Hindlimb muscle (tissue), 1 donor: ENCODE results near the gene TRA2A. TPM values are rescaled to one million over a fixed set of nuclear protein-coding genes. Genes with fewer than 3 reads are reported as not detected.
"Not testable (repeated sequence)": the region's sequence is repeated elsewhere in the genome, so short reads cannot be mapped to it uniquely, and the experiment has no call there.

ENCODE experiments used
- DNase-seq: peaks from one replicate; pipeline ENCODE4 v3.0.0-alpha.2; 2013
- polyA plus RNA-seq: library from polyadenylated mRNA; unstranded; fragments of 120-200 nt; gene quantifications from one replicate; pipeline ENCODE4 v1.2.1, GENCODE V29; 2013; ENCODE audit not compliant: insufficient read length

TRA2A gene
- 129 TPM for polyA plus RNA-seq

DNA sequence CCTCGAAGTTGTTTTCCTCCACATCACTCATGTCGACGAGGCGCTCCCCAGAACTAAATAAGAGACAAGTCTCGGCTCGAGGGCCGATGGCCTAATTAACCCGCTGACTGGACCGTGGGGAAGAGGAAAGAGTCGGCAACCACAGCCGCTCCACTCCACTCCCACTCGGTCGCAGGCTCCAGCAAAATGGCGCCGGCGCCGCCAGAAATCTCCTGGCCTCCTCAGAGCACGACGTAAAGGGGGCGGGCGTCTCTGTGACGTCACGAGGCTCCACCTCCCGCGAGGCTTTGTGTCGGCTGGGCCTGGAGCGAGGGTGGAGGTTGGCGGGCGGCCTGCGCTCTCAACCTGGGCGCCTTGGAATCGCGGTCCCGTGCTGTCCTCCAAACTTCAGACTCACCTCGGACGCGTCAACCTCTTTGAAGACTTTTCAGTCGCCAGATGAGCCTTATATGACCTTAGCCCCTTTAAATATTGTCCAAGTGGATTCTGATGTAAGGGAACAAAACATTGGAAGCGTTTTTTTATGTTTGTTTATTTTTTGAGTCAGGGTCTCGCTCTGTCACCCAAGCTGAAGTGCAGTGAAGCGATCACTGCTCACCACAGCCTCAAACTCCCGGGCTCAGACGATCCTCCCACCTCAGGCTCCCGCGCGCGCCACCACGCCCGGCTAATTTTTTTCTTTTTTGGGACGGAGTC lies at the start of gene TRA2A:
TRA2A (minus strand) TSS at position 188 of the 696 bp plus-strand sequence; CDS start at position 31, 157 bp downstream.
- peak; percentile 98 for DNase-seq

- DNase-seq: peak; percentile 72
These were observed 38.9 kb upstream of the TRA2A start for GRCh38 chr7:23570592-23571200.

DNA sequence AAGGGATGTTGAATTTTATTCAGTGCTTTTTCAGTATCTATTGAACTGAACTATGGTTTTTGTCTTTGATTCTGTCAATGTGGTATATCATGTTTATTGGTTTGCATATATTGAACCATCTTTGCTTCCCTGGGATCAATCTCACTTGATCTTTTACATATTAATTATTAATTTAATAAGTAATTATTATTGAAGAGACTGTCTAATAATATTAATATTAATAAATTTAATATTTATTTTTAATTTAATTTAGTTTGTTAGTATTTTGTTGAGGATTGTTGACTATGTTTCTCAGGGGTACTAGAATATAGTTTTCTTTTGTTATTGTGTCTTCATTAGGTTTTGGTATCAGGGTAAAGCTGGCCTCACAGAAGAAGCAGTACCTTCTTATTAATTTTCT lies 26.5 kb upstream of the TRA2A start:
- DNase-seq: no peak

- DNase-seq: no peak
These were observed 15.9 kb upstream of the TRA2A start for GRCh38 chr7:23547662-23548061.

- peak; percentile 89 for DNase-seq
These were observed 15.3 kb upstream of the TRA2A start for GRCh38 chr7:23546897-23547572.

DNA sequence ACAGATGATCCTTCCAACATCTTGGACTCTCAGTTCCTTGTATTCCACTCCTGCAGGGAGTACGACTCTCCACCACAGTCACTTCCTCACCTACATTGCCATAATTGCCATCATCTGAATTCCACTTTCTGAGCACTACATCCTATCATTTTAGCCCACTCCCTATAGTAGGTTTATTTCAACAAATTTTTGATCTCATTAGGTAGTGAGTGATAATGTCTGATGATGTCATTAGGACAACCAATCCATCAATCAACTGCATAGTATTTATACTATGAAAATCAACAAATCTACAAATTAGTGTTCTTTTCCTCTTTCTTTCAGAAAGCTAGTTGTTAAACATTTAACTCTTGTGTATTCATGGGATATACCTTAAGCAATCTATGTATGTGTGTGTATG lies 13.7 kb upstream of the TRA2A start:
- no peak for DNase-seq

DNA sequence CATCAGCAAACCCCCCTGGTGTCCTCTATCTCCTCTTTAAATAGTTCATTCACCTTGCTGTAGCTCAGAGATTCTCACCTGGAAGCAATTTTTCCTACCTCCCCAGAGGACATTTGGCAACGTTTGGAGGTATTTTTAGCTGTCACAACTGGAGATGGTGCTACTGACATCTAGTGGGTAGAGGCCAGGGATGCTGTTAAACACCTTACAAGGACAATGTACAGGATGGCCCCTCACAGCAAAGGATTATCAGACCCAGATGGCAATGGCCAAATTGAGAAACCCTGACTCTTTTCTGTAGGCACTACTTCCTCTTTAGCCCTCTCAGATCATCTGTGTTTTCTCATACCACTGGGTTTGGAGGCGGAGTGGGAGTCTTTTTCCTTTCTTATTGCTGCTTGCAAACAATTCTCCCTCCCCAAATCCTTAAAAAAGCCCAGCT lies 13.2 kb upstream of the TRA2A start:
- no peak for DNase-seq

GRCh38 chr7:23542752-23543151 lies 11.0 kb upstream of the TRA2A start:
- DNase-seq: no peak

DNA sequence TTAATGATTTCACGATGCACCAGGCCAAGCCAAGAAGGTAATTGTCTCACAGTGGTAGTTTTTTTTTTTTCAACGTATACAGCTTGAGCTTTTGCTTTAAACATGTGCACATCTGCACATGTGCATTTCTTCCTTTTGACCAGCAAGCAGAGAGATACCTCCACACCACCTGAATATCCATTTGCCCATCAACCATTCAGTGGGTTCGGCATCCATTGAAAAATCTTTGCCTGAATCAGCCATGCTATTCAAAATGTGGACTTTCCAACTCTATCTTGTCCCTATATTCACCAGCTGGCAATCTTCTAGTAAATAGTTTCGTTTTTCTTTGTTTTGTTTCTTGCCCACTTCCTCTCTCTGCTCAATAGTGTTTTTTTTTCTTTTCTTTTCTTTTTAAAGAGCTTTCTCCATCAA lies 7.7 kb upstream of the TRA2A start:
- no peak for DNase-seq

DNA sequence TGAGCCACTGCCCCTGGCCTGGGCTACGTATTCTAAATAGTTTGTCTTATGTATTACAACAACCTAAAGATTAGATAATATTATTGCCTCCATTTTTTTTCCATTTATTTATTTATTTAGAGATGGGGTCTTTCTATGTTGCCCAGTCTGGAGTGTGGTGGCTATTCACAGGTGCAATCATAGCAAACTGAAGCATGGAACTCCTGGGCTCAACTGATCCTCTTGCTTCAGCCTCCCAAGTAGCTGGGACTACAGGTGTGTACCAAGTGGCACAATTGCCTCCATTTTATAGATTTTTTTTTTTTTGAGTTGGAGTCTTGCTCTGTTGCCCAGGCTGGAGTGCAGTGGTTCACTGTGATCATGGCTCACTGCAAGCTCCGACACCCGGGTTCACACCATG lies 6.5 kb upstream of the TRA2A start:
- no peak for DNase-seq

DNA sequence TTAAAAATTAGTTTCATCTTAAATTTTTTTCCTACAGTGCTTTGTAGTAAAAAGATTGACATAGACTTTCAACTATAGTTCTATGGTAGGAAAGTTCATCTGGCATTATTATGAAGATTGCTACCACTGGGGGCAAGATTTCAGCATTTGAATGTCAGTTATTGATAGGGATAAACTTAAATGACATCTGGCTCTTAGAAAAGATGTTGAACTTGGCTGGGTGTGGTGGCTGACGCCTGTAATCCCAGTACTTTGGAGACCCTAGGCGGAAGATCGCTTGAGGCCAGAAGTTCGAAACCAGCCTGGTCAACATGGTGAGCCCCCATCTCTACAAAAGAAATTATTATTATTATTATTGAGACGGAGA lies 1.4 kb upstream of the TRA2A start:
- DNase-seq: no peak

DNA sequence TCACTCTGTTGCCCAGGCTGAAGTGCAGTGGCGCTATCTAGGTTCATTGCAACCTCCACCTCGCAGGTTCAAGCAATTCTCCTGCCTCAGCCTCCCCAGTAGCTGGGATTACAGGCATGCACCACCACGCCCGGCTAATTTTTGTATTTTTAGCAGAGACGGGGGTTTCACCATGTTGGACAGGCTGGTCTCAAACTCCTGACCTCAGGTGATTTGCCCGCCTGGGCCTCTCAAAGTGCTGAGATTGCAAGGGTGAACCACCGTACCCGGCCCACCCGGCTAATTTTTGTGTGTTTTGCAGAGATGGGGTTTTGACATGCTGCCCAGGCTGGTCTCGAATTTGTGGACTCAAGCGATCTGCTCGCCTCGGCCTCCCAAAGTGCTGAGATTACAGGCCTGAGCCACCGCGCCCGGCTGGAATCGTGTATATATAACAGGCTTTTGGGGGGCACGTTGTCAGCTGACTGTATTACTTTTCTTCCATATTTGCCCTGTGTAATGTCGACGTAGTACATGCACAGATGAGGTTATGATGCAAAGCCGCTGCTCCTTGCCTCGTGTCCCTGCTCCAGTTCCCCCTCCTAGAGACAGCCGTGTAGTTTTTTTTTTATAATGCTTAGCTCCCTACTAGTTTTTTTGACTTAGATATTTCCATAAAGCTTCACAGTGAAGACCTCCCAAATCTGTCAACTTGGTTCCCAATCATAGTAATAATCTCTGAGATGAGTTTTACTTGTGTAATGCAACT lies 883 bp upstream of the TRA2A start:
- DNase-seq: no peak

DNA sequence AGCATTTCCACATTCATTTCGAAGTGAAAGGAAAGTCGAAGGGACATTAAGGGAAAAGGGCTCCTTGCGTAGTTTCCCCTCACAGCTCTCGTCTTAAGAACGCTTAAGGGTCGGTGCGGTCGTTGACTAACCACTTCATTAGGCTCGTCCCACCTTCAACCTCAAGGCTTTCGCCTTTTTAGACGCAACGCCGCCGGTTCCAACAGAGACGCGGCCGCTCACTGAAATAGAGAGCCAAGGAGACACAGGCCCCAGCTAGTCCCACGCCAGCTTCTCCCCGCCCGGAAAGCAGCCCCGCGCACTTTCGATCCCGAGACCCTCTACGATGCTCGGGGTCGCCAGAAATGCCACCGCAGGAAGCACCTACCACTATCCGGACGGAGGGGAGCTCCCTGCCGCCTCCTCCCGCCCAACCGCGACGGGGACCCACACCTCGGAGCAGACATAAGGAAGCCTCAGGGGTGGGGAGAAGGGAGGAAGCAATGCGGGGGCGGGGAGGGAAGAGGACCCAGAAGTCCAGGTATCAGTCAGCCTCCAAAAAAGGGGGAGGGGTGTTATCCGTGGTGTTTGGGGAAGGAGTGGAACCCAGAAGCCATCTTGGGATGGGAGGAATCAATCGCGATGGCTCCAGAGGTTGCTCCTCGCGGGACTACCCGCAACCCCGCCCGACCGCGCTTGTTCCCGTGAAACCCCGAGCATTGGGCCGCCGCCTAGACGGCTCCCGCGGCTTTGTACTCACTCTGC lies 559 bp downstream of the TRA2A start:
- DNase-seq: peak; percentile 79

DNA sequence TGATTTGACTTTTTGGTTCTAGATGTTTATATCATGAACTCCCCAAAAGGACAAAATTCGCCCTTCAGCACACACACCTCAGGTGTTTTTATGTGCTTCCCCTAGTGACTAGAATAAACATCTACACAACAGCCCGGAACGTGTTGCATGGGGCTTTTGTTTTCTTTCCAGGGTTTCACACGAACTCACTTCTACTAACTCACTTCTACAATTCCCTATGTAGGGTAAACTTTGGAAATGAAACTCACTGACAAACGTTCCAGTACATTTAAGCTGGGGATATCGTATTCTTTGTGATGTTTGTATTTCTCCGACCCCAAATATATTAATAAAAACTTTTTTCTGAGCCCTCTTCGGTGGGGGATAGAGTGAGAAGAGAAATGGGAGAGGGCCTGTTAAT lies 1.4 kb downstream of the TRA2A start:
- peak; percentile 38 for DNase-seq

GRCh38 chr7:23529262-23529859 lies 2.4 kb downstream of the TRA2A start:
- no peak for DNase-seq

DNA sequence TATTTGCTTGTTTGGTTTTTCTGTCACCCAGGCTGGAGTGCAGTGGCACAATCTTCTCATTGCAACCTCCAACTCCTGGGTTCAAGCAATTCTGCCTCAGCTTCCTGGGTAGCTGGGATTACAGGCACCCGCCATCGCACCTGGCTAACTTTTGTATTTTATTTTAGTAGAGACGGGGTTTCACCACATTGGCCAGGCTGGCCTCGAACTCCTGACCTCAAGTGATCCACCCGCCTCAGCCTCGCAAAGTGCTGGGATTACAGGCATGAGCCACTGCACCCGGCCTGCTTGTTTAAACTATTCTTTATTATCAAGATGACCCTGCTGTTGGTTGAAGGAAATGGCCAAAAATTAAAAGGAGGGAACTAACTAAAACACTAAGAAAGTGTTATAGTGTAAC lies 6.2 kb downstream of the TRA2A start:
- DNase-seq: not testable (repeated sequence)

DNA sequence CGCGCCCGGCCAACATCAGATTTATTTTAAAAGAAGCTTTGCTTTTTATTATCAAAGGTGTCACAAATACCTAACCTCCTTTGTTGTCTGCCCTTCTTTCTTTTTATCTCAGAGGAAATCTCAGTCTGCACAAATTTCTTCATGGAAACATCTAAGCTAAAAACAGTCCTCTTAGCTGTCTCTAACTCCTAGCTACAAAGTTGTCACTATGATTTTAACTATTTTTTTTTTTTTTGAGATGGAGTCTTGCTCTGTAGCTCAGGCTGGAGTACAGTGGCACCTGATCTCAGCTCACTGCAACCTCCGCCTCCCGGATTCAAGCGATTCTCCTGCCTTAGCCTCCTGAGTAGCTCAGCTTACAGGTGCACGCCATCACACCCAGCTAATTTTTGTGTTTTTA lies 7.3 kb downstream of the TRA2A start:
- no peak for DNase-seq

DNA sequence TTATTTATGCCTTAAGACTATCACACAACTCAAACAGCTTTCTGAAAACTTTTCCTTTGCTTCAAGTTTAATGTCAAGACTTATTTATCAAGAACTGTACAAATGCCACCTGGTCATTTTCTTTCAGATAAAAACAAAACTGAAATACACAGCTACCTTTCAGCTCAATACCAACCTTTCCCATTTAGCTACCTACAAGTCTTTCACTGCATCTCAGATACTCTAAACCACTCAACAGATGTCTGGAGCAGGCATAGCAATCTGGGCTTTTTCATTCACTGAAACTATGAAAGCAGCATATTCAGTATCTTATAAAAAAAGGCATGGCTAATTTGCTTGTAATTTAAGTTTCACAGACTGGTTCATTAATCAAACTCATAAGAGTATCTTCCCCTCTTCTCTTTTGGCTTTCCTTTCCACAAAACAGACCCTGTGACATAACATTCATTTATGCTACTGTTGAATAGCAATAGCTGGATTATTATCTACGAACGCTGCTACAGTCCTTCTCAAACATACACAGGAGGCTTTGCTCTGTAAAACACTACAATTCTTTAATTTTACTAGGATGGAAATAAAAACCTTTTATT lies 8.2 kb downstream of the TRA2A start:
- no peak for DNase-seq

- no peak for DNase-seq
These were observed 11.2 kb downstream of the TRA2A start for GRCh38 chr7:23520582-23520981.

GRCh38 chr7:23514755-23515154 lies 17.0 kb downstream of the TRA2A start:
- DNase-seq: no peak

GRCh38 chr7:23513746-23514145 lies 18.0 kb downstream of the TRA2A start:
- DNase-seq: not testable (repeated sequence)

GRCh38 chr7:23494009-23494408 lies 37.8 kb downstream of the TRA2A start:
- DNase-seq: no peak
